A549 (cell line): Measurements from ENCODE around the gene TMEM80. TPM values are rescaled to one million over a fixed set of nuclear protein-coding genes. Genes with fewer than 3 reads are reported as not detected.

Experiments used
- ATAC-seq, 2 experiments: fragments of 200-7000 bp in 1 of 2; fragments of >200 bp in 1 of 2; cut with Nextera tagmentation in 1 of 2; cut with Tn5 transposase in 1 of 2; 3 replicates each; pipeline versions ENCODE4 v1.8.0 to v1.9.1; 2018 to 2020; ENCODE audit warnings: mild to moderate bottlenecking in 1 of 2, moderate library complexity in 1 of 2
- CTCF ChIA-PET: fragments of 300-600 bp; sonication (Branson Sonifier 250); formaldehyde crosslinking; extraction: SDS; loops from one replicate; lab custom pipeline; 2021; ENCODE audit warnings: antibody characterized with exemption, inconsistent platforms; lab: Yijun Ruan, JAX
- POLR2A ChIA-PET: fragments of 350-600 bp; formaldehyde crosslinking; extraction: SDS; loops from one replicate; lab custom pipeline; 2021; ENCODE audit warnings: antibody characterized with exemption, inconsistent platforms; lab: Yijun Ruan, JAX
- DNase-seq, 2 experiments: peaks; one replicate each; pipeline versions ENCODE4 v3.0.0 to v3.0.0-alpha.2; 2011 to 2016; ENCODE audit warnings: low read depth in 1 of 2, low spot score in 1 of 2
- FAIRE-seq: peaks from 2 replicates; lab custom pipeline; 2011; peaks lifted over from hg19 to GRCh38; lab: Jason Lieb, UNC
- H3K27ac ChIP-seq, 2 experiments: fragments of >200 bp; sonication (Bioruptor Twin); formaldehyde crosslinking; 3 replicates each; pipeline ENCODE4 v1.5.1; 2016 to 2017
- H3K4me1 ChIP-seq: fragments of >200 bp; sonication (Bioruptor Twin); formaldehyde crosslinking; 3 replicates; pipeline ENCODE4 v1.6.1; 2016
- H3K4me2 ChIP-seq: fragments of >200 bp; sonication (Bioruptor Twin); formaldehyde crosslinking; 3 replicates; pipeline ENCODE4 v1.6.1; 2016
- H3K4me3 ChIP-seq: fragments of >200 bp; sonication (Bioruptor Twin); formaldehyde crosslinking; 3 replicates; pipeline ENCODE4 v1.5.1; 2016
- H3K9me3 ChIP-seq: fragments of >200 bp; sonication (Bioruptor Twin); formaldehyde crosslinking; 3 replicates; pipeline ENCODE4 v1.6.1; 2016
- BCL3 ChIP-seq: fragments of >200 bp; sonication (Bioruptor Twin); formaldehyde crosslinking; IDR thresholded peaks from 3 replicates; pipeline ENCODE4 v1.6.1; 2016
- E2F6 ChIP-seq: IDR thresholded peaks from 2 replicates; pipeline ENCODE4 v1.6.1; 2012; ENCODE audit warnings: low read depth, borderline replicate concordance
- EHMT2 ChIP-seq: fragments of 200-600 bp; sonication (generic); IDR thresholded peaks from 2 replicates; pipeline ENCODE4 v1.6.1; 2016; ENCODE audit warnings: antibody characterized with exemption, low read depth, mild to moderate bottlenecking, moderate library complexity
- ESRRA ChIP-seq: fragments of 150-350 bp; IDR thresholded peaks from 2 replicates; pipeline ENCODE4 v1.6.1; 2014; ENCODE audit warnings: mild to moderate bottlenecking, low read length, borderline replicate concordance
- FOSL2 ChIP-seq, 2 experiments: fragments of 450-650 bp in 1 of 2; fragments of >200 bp in 1 of 2; sonication (Bioruptor Twin) in 1 of 2; formaldehyde crosslinking; IDR thresholded peaks; 2 replicates each; pipeline versions ENCODE4 v1.5.0 to v1.6.1; 2016 to 2020; ENCODE audit warnings: mild to moderate bottlenecking in 1 of 2, moderate library complexity in 1 of 2
- HES2 ChIP-seq: fragments of >200 bp; sonication (Bioruptor Twin); formaldehyde crosslinking; IDR thresholded peaks from 2 replicates; pipeline ENCODE4 v1.6.1; 2016
- HOXB13 ChIP-seq: fragments of 250-450 bp; sonication (Bioruptor Pico); IDR thresholded peaks from 2 replicates; pipeline ENCODE4 v1.5.0; 2020; ENCODE audit warnings: low read depth, mild to moderate bottlenecking, moderate library complexity
- HOXB5 ChIP-seq: fragments of 250-450 bp; sonication (Bioruptor Pico); IDR thresholded peaks from 2 replicates; pipeline ENCODE4 v1.5.0; 2020; ENCODE audit warnings: mild to moderate bottlenecking, moderate library complexity
- JUN ChIP-seq, 2 experiments: fragments of >200 bp; sonication (Bioruptor Twin); formaldehyde crosslinking; IDR thresholded peaks; 2 replicates in 1 of 2; 3 replicates in 1 of 2; pipeline ENCODE4 v1.6.1; 2016 to 2017
- PBX3 ChIP-seq: IDR thresholded peaks from 2 replicates; pipeline ENCODE4 v1.6.1; 2012
- PHF8 ChIP-seq: fragments of 200-600 bp; sonication (generic); IDR thresholded peaks from 2 replicates; pipeline ENCODE4 v1.6.1; 2016; ENCODE audit warnings: low read depth, mild to moderate bottlenecking, antibody characterized with exemption, moderate library complexity, borderline replicate concordance
- POLR2A ChIP-seq: IDR thresholded peaks from 2 replicates; pipeline ENCODE4 v1.6.1; 2012; ENCODE audit warnings: mild to moderate bottlenecking, low read length
- SREBF2 ChIP-seq: fragments of 450-650 bp; IDR thresholded peaks from 2 replicates; pipeline ENCODE4 v1.6.1; 2014; ENCODE audit warnings: mild to moderate bottlenecking, moderate library complexity
- WGBS: methylation state at CpG from one replicate; pipeline ENCODE4 v1.1.6; 2017; ENCODE audit errors: missing lambda C conversion rate; 5-methylcytosine and 5-hydroxymethylcytosine counted together
- polyA plus RNA-seq, 4 experiments: library from polyadenylated mRNA; depleted of rRNA in 3 of 4; stranded (reverse); fragments of >200 nt; fragmentation: RNase III in 1 of 4; extraction: RNeasy Plus Mini Kit Qiagen cat#74134 plus additional on column Dnase treatment in 1 of 4; gene quantifications; 2 replicates in 3 of 4; 3 replicates in 1 of 4; pipeline ENCODE4 v1.2.3, GENCODE V29; 2011 to 2017

Gene TMEM80
- polyA plus RNA-seq, 2 of the 4 experiments (the other 2 are of a cell fraction), result 10.8 to 15.2 TPM

- Histone ChIP-seq H3K4me1 (peaks cover 69% of the 10 kb centered on the region), H3K27ac (peak within 1 kb of the TSS; percentile 91 to 99), H3K9me3 (no peaks in the 10 kb centered on the region), H3K4me2 (peak within 1 kb of the TSS; percentile 100), H3K4me3 (peak within 1 kb of the TSS; percentile 97)
- TF ChIP-seq PHF8 (peak; percentile 9; the same call in 1 of the 2 replicates), E2F6 (0 out of 2 replicates have a peak, but pooled peaks have one; percentile 21), JUN (IDR thresholded peaks at IDR 0.05) (peak; percentile 20 to 21; a peak in 1 of 5 replicates), SREBF2 (no peak), PBX3 (0 out of 2 replicates have a peak, but pooled peaks have one; percentile 10), HOXB13 (CRISPR knock-in tag) (no peak), POLR2A (peak; percentile 53), BCL3 (0 out of 3 replicates have a peak, but pooled peaks have one; percentile 33), ESRRA (no peak)
- FAIRE-seq (no peak), DNase-seq (peak in 1 of 2 experiments; percentile 56), ATAC-seq (peak; percentile 45 to 49)
- POLR2A ChIA-PET, result interaction anchor here (0.7 to 3.5 kb wide), 2 partner anchors 10 to 14 kb away, joined by 3 to 41 read pairs; partner anchors contain the start of genes DEAF1 and TMEM80
- WGBS, result 1% methylated on average over 14 of the region's 90 CpGs
- CTCF ChIA-PET, result interaction anchor here (1.1 to 26.0 kb wide), 5 partner anchors 10 to 152 kb away, joined by 3 to 599 read pairs (median 4); partner anchors contain the start of genes DEAF1 and TMEM80
These were observed 10.2 kb downstream of the TMEM80 start, which contains the start of gene EPS8L2 for GRCh38 chr11:705646-706438. Gene EPS8L2, plus strand, starts transcription at chr11:706231. Its CDS starts 3,177 bp downstream, at chr11:709408.

- Histone ChIP-seq H3K4me1 (peaks cover 70% of the 10 kb centered on the region), H3K27ac (peak overlapping the region; percentile 91 to 99), H3K9me3 (no peaks in the 10 kb centered on the region), H3K4me3 (peak overlapping the region; percentile 97), H3K4me2 (peak overlapping the region; percentile 100)
- ATAC-seq (peak; percentile 33 to 37), DNase-seq (peak; percentile 41 to 61), FAIRE-seq (no peak)
- POLR2A ChIA-PET, result interaction anchor here (0.8 to 3.5 kb wide), 2 partner anchors 10 to 49 kb away, joined by 3 to 41 read pairs; partner anchors contain the start of genes DEAF1 and TMEM80
- WGBS, result 1% methylated on average over 17 of the region's 22 CpGs
- TF ChIP-seq EHMT2, result no peak
- TF ChIP-seq FOSL2 (IDR thresholded peaks at IDR 0.05), result no peak
- peak; percentile 85 for TF ChIP-seq FOSL2 (CRISPR knock-in tag; IDR thresholded peaks at IDR 0.05)
- CTCF ChIA-PET, result interaction anchor here (1.1 to 26.0 kb wide), 4 partner anchors 11 to 152 kb away, joined by 3 to 599 read pairs (median 24); partner anchors contain the start of genes DEAF1 and TMEM80
These were observed 10.9 kb downstream of the TMEM80 start for GRCh38 chr11:706439-706956.

GRCh38 chr11:706957-707816 is 11.6 kb downstream of the TMEM80 start:
- peak overlapping the region; percentile 100 for H3K4me2 ChIP-seq
- H3K27ac ChIP-seq, result peak overlapping the region; percentile 91 to 99
- peaks cover 72% of the 10 kb centered on the region for H3K4me1 ChIP-seq
- no peak for FAIRE-seq
- peak; percentile 41 to 73 for ATAC-seq
- peak; percentile 74 to 80 for DNase-seq
- CTCF ChIA-PET, result interaction anchor here (0.5 to 26.0 kb wide), 6 partner anchors 12 to 1446 kb away, joined by 3 to 599 read pairs (median 4); partner anchors contain the start of genes DEAF1 and TMEM80
- H3K9me3 ChIP-seq, result no peaks in the 10 kb centered on the region
- POLR2A ChIA-PET, result interaction anchor here (0.8 to 3.5 kb wide), 2 partner anchors 11 to 50 kb away, joined by 3 to 41 read pairs; partner anchors contain the start of genes DEAF1 and TMEM80
- peak overlapping the region; percentile 97 for H3K4me3 ChIP-seq
- no peak for TF ChIP-seq HOXB5 (CRISPR knock-in tag)
- TF ChIP-seq POLR2A, result peak; percentile 56
- TF ChIP-seq E2F6, result peak; percentile 59
- no peak for TF ChIP-seq HES2
- TF ChIP-seq JUN (IDR thresholded peaks at IDR 0.05), result peak in 1 of 2 experiments; percentile 72; a peak in 3 of 5 replicates
- no peak for TF ChIP-seq FOSL2 (IDR thresholded peaks at IDR 0.05)
- peak; percentile 57 for TF ChIP-seq FOSL2 (CRISPR knock-in tag; IDR thresholded peaks at IDR 0.05)
- 4% methylated on average over 11 of the region's 30 CpGs for WGBS
